PC-9 (cell line): ENCODE measurements around the gene KCNAB2.

Source experiments
- CTCF ChIP-seq: fragments of 200-600 bp; sonication (generic); conservative IDR thresholded peaks from 2 replicates; pipeline ENCODE4 v1.6.1; 2017; ENCODE audit warnings: mixed run types, antibody characterized with exemption, mild to moderate bottlenecking, moderate library complexity
- EZH2 ChIP-seq: fragments of 200-600 bp; sonication (generic); IDR thresholded peaks from 2 replicates; pipeline ENCODE4 v1.8.0; 2017; ENCODE audit warnings: antibody characterized with exemption, low read depth

- no peak for TF ChIP-seq CTCF
- TF ChIP-seq EZH2, result no peak
Measured at GRCh38 chr1:6124746-6125365, 79.2 kb downstream of the KCNAB2 start.
